SW 1271 (cell line): ENCODE measurements around the gene ASPSCR1.
"Not testable (repeated sequence)": the region's sequence is repeated elsewhere in the genome, so short reads cannot be mapped to it uniquely, and the experiment has no call there.

ENCODE experiments used
- DNase-seq, 2 experiments: peaks; one replicate each; lab custom pipeline; 2025; lab: John Stamatoyannopoulos, UW

The ASPSCR1 gene

DNA sequence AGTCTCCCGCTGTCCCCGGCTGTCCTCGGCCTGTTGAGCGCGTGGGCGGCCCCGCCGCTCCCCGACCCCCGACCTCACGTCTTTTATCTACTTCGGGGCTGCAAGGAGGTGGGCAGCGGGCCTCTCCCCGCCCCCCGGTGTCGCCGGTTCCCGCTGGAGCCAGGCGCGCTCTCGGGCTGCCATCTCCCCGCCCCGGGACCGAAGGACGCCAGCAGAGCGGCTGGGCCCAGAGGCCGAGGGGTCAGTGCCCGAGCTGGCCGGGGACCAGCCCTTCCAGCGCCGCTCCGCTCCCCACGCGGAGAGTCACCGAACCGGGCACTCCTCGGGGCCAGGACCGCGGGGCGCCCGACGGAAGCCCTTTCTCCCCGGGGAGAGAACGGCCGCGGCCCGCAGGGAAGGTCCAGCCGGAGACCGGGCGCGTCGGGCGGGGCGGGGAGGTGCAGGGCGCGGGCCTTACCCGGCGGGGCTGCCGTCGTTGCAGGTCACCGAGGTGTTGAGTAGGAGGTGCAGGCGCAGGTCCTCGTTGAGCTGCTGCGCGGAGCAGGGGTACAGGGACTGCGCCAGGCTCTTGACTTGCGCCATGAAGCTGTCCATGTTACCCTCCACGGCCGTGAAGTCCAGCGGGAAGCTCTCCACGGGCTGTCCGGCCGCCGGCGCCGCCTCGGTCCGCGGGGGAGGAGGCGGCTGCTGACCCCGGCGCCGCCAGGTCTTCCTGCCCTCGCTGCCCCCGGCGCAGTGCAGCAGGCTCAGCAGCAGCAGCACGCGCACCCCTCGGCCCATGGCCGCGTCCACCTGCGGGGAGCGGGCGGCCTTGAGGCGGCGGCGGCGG, 17.1 kb upstream of the ASPSCR1 start:
- no peak for DNase-seq

DNA sequence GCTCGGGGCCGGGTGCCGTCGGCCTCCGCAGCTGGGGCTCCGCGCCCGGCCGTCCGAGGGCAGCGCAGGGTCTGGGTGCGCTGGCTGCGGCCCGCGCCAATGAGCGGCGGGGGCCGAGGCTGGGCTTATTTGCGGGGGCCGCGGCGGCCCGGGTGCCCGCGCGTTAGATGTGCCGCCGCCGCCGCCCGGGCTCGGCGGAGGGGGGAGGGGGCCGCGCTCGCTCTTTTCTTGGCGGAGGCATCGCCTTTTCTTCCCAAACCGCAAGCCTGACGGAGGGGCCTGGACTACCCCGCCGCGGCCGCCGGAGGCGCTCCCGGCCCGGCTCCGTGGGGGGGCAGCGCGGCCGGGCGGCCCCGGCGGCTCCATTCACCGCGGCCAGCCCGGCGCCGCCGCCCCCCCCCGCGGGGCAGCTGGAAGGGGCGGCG, 16.3 kb upstream of the ASPSCR1 start, which contains the start of gene NOTUM:
TSS of gene NOTUM (minus strand) at position 101 of the 425 bp plus-strand sequence. CDS start 278 bp downstream, outside the sequence.
- peak in 1 of 2 experiments; percentile 11 for DNase-seq

DNA sequence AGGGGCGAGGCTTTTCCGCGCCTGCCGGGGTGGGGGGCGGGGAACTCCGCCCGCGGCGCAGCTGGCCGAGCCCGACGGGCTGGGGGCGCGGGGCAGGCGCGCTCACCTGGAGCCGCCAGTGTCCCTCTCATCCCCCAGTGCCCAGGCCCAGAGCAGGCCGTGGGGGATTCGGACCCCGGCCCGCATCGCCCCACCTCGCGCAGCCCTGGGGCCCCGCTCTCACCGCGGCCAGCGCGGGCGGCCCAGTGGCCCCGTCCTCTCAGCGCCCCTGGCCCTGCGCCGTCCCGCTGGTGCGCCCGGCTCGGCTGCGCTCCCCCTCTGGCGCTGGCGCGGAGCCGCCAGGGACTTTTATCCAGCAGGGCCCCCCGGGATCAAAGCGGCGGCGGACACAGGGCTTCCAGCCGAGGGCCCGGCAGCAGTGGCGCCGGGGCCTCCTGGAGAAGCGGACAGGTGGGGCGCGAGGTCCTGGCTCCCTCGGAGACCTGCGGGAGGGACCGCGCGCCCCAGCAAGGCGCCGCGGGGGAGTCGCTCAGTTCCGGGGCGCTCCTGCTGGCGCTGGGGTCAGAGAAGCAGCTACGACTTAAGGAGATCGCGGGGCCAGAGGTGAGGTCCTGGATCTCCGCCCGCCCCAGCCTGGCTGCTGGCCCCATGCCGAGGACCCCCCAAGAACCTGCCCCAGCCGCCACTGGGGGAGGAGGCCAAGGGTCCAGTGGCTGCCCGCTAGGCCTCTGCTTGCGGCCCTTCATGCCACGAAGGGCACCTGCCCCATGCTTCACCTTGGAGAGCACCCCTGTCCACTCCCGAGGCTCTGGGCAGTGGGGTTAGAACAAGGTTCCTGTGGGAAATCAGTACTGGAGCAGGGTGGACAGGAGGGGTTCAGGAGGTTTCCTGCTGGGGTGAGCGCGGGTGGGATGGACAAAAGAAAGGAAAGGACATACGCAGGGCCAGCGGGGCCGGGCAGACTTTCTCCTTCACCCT, 15.6 kb upstream of the ASPSCR1 start:
- DNase-seq: no peak

DNA sequence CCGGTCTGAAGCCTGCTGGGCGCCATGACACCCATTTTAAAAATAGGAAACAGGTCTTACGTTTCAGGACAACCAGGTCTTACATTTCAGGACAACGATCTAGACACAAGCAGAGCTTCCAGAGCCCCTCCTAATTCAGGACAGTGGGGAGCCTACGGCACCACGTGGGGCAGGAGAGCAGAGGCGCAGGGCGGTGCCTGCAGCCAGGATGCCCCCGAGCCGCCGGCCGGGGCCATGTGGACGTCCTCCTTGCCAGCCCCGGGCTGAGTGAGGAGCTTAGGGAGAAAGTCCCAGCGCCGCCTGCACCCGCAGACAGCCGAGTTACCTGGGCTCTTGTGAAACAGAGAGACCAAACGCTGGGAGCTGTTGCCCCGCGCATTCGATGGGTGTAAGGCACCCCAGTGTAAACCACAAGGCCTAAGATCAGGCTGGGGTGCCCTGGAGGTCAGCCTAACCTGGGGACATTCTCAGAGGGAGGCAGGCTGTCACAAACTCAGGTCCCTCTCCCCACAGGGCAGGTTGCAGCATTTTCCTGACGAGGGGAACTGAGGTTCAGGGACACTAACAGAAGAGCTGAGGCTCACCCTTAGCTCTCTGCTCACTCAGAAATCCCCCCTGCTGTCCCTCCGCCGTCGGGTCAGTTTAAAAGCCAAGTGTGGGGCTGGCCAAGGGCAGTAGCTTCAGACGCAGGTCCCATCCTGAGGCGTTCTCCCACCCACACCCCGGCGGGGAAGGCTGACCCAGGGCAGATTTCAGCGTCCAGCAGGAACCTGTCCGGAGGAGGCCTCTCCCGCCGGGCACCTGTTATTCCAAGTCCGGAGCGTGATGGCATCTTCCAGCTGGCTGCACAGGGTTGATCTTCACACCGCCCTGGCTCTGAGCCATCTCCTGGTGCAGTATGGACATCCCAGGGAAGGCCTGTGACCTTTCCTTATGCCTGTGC, 14.7 kb upstream of the ASPSCR1 start:
- no peak for DNase-seq

DNA sequence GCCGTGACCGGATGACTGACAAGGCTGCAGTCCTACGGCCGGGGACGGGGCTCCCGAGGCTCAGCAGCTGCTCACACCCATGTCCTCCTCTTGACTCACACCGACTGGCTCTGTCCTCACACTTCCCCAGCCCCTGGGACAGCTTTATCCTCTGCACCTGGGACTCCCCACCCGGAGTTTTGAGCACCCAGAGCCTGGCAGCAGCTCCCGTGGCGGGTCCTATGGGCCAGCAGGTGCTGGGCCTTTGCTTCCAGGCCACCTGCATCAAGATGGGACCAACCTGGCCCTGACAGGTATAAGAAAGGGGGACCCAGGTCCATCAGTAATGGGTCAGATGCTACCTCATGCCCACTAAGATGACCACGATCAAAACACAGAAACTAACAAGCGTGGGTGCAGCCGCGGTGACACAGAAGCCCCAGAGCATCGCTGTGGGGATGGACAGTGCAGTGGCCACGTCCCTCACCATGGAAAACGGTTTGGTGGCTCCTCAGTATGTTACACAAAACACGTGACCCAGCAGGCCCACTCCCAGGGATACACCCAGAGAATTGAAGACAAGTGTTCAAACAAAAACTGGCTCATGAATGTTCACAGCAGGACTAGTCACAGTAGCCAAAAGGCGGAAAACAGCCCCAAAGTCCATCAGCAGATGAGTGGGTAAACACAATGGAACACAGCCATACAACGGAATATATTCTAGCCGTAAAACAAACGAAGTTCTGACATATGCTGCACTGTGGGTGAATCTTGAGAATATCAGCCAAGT, 13.2 kb upstream of the ASPSCR1 start:
- no peak for DNase-seq

DNA sequence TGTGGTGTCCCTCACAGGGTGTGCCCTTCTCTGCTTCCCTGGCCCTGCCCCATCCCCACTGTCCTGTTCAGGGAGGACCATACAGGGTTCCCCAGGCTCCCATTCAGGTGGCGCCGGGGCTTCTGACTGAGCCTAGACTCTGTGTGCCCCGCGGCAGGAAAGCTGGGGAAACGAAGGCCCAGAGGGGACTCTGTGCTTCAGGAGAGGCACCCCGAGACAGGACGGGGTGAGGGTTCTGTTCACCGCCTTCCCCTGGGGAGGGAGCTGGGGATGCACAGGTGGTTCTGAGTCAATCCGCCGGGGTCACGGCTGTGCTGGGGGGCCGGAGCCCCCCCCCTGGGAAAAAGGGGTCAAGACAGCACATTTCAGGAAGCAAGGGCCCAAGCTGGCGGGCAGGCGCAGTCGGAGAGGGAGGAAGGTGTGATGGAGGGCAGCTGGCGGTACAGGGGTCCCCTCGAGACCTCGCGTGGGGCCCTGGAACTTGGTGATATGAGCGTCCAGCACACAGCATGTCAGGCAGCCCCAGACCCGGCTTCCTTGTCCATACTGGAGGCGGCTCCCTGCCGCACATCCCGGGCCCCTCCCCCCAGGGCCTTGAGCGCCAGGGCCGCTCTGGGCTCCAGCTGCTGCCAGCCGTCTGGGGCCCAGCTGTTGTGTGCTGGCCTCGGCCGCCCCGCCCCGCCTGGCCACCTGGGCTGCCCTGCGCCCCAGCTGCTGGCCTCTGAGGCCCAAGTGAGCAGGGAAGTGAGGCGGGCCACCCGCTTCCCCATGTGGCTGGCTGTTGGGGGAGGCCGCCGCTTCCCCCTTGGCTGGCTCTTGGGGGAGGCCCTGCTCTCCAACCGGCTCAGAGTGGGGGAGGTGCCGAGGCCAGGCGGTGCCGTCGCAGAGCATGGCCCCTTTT, 10.8 kb upstream of the ASPSCR1 start:
- no peak for DNase-seq

DNA sequence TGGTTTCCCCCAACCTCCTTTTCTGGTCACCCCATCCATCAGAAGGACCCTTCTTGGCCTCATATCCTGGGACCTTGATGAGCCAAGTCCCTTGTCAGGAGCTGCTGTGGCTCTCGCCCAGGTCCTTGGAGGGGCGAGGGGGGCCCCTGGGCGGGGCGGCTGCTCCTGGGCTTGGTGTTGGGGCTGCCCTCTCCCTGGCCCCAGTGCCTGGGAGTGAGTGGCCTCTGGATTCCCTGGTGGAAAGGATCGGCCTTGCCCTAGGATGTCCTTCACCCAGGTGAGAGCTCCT, 10.2 kb upstream of the ASPSCR1 start:
- DNase-seq: no peak

DNA sequence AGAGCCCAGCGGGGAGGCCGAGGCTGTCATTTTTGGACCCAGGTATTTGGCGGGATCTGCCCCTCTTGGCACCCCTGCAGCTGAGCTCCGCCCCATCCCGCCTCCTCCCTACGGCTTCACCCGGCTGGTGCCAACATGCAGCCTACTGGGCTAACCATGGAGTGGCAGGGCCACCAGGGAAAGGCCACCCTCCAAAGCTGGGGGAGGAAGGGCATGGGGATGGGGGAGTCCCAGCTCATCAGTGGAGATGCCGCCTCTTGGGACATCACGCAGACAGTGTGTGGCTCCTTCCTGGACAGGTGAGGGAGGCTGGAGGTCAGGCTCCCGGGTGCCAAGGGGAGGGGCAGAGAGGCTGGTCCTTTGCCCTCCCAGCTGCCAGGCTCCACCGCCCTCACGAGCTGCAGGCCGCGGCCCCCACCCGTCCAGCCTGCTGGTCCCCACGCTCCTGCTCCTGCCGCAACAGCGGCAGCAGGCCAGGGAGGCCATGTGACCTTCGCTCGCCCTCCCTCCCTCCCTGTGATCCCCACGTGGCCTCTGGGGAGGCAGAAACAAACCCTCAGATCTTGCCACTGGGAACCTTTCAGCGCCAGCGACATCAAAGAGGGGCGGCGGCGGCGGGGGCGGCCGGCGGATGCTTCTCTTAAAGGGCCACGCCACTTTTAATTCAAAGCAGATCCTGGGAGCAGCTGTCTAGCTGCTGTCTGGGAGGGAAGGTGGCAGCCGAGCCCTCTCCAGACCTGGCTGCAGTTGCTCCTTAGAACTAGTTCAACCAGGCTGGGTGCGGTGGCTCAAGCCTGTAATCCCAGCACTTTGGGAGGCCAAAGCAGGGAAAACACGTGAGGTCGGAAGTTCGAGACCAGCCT, 9.7 kb upstream of the ASPSCR1 start:
- DNase-seq: no peak

DNA sequence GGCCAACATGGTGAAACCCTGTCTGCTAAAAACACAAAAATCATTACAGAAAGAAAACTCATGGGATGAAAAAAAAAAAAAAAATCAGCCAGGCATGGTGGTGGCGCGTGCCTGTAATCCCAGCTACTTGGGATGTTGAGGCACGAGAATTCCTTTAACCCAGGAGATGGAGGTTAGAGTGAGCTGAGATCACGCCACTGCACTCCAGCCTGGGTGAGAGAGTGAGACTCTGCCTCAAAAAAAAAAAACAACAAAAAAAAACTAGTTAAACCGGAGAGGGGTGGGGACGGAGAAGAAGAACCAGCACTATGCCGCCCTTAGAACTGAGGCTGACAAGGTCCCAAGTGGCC, 9.1 kb upstream of the ASPSCR1 start:
- no peak for DNase-seq

DNA sequence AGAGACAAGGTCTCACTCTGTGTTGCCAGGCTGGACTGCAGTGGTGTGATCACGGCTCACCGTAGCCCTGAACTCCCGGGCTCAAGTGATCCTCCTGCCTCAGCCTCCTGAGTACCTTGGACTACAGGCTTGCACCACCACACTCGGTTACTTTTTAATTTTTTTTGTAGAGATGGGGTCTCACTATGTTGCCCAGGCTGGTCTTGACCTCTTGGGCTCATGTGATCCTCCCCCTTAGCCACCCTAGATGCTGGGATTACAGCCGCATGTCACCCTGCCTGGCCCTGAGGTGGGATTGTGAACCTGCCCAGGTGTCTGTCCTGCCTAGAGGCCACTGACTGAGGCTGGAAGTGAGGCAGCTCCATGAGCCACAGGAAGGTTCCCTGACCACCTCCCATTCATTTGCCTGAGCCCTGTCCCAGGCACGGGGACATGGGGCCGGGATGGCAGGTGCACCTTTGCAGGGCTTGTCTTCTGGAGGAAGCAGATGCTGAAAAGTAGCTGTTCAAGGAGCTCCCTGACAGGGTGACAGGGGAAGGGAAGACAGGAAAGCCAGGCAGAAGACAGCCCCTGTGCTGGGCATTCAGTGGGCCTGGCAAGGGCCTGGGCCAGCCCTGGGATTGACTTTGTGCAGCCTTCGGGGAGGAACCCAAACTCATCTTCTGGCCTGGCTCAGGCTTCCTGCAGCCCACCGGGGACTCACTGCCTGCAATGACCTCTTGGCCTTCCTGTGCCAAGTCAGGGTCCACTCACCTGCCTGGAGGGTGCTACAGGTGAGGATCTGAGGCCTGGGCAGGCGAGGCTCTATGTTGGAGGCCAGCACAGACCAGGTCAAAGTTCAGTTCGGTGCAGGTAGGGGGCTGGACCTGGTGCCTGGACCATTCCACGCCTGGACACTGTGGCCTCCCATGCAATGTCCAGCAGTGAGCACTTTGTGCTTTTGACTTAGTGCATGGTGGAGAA, 8.3 kb upstream of the ASPSCR1 start:
- no peak for DNase-seq

DNA sequence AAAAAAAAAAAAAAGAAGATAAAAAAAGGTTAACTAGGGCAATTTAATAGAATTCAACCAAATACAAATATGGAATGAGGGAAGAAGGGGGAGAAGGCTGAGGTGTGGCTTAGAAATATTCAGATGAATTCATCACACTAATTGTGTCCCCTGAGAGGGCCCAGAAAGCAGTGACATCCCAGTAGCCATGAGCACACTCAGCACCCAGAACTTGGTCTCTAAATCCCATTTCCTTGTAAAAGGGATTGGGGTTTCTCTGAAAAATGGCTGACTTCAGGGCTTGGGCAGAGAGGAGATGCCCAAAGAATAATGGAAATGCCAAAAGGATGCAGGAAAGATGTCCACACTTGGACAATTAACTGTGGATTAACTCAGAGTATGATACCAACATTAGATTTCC, 4.0 kb upstream of the ASPSCR1 start:
- no peak for DNase-seq

DNA sequence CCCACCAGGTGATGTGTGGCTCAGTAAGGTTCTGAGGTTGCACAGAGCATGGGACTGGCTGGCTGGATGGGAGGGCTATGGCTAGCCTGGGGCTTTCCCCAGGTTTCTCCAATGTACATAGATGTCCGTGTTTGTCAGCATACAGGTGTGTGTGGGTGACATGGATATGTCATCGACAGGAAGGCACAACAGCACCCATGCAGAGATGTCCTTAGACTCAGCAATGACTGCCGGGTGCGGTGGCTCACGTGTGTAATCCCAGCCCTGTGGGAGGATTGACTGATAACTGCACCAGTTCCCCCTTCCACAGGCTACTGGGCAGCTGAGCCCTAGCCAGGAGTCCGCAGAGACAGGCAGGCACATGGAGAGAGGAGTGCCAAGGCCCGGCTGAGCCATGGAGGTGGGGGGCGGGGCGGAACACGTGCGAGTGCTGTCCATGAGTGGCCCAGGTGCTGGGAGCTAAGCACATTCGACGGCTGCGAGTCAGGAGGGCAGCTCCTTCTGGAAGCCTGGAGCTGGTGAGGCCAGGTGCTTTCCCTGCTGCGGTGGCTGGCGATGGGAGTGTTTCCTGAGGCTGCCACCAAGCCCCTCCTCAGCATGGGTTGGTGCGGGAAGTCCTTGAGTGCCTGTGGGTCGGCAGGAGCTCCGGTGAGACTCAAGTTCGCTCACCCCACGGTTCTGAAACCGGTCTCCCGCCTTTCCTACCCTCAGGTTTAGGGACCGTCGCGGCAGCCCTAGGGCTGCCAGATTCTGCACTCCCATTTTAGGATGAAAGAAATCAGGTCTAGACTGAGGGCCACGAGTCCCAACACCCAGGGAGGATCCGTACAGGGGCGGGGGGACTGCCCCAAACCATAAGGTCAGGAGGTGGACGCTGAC, 858 bp upstream of the ASPSCR1 start:
- DNase-seq: no peak

DNA sequence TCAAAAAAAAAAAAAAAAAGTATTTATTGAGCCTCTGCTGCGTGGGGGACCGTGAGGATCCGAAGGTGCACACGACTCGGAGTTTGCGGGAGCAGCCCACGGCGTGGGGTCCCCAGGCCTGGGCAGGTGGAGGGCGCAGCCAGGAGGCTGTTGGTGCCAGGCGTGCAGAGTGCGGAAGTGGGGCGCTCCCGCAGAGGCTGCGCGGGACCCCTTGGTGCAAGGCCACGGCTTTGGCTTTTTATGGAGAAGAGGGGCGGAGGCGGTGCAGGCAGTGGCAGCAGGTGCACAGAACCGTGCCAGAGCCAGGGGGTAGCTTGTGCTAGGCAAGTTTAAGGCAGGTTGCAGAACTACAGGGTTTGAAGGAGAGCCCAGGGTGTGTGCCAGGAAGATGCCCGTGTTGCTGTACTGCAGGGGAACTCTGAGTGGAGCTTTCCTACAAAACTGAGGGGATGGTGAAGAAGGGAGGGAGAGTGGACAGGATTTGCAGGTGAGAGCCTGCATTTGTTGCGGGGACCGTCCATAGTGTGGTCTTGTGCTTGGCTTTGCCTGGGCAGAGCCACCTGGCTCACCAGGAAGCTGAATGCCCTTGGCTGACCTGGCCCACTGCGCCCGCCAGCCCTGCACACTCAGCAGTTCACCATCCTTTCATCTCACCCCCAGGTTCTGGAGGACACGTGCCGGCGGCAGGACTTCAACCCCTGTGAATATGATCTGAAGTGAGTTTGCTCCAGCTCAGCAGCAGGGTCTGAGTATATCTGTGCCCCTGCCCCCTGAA, 1.3 kb downstream of the ASPSCR1 start:
- no peak for DNase-seq

DNA sequence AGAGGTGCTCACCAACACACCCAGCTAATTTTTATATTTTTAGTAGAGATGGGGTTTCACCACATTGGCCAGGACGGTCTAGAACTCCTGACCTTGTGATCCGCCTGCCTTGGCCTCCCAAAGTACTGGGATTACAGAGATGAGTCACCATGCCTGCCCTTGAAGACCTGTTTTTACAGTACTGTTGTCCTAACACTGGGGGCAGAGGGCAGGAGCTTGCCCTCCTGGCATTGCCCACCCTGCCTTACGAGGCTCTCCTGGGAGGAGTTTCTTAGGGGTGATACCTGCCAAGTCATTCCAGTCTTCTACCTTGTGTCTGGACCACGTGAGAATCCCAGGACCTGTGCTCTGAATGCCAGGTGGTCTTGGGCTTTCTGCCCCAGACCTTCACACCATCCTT, 2.7 kb downstream of the ASPSCR1 start:
- DNase-seq: no peak

DNA sequence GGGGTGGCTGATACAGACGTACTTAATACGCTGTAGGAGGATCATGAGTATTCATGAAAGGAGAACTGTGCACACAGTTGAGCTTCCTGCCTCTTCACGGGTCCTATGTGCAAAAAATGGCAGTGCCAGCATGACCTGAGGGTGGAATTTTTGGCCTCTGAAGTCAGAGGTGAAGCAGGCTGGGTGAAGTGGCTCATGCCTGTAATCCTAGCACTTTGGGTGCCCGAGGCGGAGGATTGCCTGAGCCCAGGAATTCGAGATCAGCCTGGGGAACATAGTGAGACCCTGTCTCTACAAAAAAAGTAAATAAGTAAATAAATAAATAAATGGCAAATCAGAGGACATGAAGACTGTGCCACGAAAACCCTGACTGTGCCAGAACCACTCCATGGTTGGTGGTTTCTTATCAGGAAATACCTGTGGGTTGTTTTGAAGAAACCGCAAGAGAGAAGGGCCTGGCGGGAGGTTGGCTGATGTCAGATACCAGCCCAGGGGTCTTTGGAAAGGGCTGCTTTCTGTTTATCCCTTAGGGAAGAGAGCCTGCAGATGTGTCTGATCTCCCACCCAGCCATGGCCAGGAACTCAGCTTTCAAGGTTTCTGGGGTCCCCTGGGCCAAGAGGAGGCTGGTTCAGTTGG, 3.4 kb downstream of the ASPSCR1 start:
- DNase-seq: no peak

DNA sequence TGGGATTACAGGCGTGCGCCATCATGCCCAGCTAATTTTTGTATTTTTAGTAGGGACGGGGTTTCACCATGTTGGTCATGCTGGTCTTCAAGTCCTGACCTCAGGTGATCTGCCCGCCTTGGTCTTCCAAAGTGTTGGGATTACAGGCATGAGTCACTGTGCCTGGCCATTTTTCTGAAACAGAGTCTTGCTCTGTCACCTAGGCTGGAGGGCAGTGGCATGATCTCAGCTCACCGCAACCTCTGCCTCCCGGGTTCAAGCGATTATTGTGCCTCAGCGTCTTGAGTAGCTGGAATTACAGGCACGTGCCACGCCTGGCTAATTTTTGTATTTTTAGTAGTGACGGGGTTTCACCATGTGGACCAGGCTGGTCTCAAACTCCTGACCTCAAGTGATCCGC, 4.1 kb downstream of the ASPSCR1 start:
- DNase-seq: not testable (repeated sequence)
